Stimulated activated CD8-positive, alpha-beta memory T cell treated with anti-CD3 and anti-CD28 coated beads, Interleukin-15, amount 100 ng/mL, for 4 hours (primary cell): ENCODE data around the gene CCDC175.

Source experiments
- DNase-seq, 2 donors: peaks; one replicate each; pipeline ENCODE4 v3.0.0-alpha.2; 2020; ENCODE audit warnings: low read depth in 2 of 2

Gene CCDC175

DNA sequence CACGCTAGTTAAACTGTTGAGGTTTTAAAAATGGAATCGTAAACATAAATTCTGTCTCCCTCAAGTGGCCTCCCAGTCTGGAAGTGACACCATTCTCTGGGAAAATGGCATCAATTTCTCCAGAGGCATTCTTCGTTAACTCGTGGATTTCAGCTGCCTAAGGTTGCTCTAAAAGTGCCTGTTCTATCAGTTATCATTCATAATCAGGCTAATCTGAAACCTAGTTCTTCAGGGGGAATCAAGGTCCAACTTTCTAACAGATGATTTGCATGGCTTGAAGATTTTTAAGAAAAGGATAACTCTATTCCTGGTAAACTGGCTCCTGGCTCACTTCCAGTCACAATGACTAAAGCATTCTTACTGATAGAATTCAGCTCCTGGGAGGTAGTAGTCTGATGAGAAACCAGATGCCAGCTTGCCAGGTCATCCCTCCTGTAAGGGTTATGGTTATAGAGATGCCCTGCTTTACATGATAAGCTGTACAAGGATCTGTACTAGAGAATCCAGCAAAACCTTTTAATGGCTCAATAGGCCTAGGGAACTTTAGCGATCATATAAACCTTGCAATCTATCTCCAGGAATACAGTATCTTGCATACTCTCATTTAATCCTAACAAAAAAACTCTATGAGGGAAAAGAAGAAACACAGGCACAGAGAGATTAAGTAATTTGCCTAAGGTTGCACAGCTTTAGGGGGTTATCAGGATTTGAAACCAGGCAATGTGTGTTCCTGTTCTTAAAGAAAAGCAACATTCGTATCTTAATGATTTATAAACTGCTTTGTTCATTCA, 93.9 kb downstream of the CCDC175 start:
- DNase-seq = no peak

DNA sequence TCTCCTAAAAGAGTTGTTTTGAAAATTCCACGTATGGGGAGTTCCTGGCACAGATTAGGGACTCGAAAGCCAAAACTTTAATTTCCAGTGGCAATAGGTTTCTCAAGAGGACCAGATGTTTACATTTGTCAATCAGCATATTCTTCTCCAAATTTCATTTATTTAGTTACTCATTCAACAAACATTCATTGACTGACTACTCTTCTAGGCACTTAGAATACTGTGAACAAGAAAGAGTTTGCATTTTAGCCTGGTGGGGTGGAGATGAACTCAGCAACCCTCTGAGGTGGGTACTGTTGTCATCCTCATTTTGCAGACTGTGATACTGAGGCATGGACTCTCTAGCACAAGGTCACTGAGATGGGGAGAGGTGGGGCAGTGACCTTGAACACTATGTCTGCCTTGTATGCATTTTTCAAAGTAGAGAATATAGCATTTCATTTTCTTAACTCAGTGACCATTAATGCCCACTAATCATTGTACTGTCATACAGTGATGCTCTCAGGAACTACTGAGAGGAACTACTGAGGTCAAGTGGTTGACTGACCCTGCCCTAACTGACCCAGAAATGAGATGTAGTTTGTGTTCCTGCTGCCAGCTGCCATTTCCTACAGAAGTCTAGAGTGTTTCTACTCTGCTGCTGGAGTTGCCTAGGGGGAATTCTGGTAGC, 94.6 kb downstream of the CCDC175 start:
- no peak for DNase-seq

DNA sequence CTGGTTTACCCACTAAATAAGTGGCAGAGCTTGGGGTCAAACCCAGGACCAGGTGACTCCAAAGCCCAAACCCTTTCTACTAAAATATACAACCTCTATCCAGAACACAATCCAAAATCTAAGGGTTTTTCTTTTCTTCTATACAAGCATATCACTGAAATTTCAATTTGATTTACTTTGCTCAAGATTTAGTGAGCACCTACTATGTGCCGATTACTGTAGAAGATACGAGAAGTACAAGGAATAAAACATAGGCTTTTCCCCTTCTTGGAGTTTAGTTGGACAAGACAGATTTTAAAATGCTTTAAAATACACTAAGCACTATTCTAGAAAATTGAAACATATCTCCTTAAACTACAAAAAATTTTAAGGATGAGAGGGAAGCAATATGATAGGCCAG, 95.2 kb downstream of the CCDC175 start:
- no peak for DNase-seq

DNA sequence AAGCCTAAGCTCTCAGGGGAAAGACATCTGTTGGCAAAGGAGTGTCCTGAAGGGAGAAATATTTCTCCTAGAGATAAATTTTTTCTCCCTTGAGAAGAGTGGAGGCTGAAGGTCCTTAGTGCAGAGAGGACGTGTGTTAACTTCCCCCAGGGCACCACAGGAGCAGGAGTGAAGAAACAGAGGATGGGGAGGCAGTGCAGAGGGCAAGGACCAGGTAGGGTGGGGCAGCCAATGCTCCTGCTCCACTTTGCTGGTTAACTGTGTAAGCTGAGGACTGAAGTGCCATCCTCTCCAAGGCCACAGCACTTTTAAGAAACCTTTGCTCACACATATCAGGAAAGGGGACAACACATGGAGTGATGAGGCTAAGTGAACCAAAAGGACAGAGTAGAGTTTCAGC, 96.4 kb downstream of the CCDC175 start:
- no peak for DNase-seq

DNA sequence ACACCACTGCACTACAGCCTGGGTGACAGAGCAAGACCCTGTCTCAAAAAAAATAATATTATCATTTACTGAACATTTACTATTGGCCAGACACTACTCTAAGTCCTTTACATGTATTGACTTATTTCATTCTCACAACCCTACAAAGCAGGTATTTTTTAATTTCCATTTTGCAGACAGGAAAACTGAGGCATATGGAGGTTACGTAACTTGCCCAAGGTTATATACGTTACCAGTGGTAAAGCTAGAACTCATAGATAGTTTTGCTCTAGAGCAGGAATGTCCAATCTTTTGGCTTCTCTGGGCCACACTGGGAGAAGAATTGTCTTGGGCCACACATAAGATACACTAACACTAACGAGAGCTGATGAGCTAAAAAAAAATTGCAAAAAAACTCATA, 98.1 kb downstream of the CCDC175 start:
- no peak for DNase-seq

DNA sequence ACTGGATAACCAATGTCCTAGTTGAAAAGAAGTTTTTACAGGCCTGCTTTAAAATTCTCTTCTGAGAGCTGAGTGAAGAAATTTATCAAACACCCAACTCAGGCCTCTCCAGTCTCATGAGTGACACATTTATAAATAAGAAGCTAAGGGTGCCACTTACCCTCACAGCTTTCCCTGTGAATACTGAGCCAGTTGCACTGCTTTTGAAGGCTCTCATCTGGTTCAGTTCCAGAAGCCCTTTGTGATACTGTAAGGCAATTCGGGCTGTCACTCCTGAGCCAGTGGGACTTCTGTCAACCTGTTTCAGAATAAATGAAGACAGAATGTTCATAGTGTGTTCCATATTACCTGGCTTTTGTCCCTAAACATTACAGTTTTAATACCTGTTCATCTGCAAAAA, 100.9 kb downstream of the CCDC175 start:
- no peak for DNase-seq

DNA sequence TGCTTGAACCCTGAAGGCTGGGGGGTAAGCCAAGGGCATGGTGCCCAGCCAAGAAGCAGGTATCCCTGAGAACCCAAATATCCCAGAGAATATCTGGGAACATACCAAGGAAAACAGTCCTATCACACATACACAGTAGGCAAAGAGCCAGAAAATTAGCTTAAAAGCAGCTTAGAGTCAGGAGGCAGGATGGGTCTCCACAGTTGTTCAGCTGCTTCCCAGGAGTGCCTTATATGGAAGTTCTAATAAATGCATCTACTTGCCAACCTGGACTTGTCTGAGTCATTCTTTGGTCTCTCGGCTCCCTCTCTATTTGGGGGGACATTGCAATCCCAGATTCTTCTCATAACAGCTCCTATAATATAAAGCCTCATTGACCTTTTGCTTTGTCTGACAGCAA, 102.4 kb downstream of the CCDC175 start:
- DNase-seq = no peak

DNA sequence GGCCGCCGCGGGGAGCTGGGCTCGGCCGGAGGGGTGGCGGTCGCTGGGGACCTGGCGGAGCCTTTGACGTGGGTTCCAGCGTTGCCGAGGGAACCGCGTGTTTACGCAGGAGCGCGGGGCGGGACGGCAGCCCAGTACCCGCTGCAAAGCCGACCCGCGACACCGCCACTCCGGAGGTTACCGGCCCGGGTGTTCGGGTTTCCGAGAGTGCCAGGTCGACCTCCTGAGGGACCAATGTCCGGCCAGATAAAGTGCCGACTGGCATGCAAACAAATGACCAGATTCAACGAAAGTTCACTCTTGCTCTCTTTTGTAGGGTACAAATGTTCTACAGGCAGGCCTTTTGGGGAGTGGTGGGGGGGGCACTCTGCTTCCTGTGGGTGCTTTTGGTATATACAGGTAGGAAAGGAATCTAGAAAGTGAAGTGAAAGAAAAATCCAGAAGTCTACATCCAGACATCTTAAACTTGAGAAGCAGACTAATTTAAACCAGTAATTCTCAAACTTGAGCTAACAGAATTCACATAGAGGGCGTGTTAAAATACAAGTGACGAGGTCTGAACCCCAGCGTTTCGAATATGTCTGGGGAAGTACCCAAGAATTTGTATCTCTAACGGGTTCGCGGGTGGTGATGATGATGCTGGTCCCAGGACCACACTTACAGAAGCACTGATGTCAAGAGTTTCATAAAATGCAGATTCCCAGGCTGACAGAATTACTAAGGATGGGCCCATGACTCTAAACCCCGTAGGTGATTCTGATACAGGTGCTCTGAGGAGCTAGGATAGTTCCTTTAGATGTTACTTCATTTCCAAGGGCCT, 111.1 kb downstream of the CCDC175 start, which contains the start of gene GPR135:
Gene GPR135, minus strand, starts transcription at position 65 of the 820 bp plus-strand sequence. CDS start 154 bp downstream, outside the sequence.
- DNase-seq = no peak

DNA sequence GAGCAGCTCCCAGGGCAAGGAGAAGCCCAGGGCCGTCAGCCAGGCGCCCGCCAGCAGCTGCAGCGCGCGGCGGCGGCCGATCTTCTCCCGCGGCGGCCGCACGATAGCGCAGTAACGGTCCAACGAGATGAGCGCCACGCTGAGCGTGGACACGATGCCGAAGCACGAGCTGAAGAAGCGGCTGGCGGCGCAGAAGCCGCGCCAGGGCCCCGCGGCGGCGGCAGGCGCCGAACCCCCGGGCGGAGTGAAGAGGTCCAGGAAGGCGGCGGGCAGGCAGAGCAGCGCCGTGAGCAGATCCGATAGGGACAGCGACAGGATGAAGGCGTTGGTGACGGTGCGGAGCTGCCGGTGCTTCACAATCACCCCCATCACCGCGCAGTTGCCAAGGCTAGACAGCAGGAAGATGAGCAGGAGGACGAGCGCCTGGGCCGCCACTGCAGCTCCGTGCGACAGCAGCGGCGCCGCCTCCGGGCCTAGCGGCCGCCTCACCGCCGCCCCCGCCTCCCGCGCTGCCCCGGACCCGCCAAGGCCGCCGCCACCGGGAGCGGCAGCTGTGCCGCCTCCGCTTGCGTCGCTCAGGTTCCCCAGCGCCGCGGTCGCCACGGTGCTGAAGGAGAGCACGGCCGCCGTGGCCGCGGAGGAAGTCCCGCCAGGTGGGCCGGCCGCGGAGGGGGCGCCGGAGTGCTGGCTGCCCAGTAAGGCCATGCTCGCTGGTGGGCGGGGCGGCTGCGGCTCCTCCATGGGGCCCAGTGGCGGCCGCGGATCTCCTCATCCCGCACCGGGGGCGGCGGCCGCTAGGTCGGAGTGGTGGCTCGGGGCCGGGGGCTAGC, 111.9 kb downstream of the CCDC175 start:
- DNase-seq = peak in 1 of 2 donors; percentile 38

DNA sequence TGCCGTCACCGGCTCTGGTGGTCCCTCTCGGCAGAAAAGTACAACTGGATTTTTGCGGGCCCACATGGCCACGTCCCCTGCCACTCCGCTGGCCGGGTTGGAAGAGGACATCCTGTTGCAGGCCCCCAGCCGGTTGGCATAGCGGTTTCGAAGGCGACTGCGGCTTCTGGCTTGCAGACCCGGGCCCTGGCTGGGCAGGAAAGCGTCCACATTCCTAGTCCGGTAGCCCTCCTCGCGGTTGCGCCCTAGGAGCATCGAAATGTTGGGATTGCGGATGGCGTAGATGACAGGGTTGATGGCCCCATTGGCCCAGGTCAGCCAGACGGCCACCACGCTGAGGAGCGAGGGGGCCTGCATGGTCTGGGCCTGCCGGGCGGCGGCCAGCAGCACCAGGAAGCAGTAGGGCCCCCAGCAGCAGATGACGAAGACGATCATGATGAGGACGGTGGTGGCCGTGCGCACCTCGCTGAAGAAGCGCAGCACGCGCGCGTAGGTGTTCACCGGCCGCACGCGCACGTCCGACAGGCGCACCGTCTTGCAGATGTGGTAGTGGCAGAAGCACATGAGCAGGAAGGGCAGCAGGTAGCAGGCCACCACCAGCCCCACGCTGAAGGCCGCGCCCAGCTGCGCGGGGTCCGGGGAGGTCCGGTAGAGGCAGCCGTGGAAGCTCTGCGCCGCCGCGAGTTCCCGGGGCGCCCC, 112.7 kb downstream of the CCDC175 start:
- DNase-seq = no peak

DNA sequence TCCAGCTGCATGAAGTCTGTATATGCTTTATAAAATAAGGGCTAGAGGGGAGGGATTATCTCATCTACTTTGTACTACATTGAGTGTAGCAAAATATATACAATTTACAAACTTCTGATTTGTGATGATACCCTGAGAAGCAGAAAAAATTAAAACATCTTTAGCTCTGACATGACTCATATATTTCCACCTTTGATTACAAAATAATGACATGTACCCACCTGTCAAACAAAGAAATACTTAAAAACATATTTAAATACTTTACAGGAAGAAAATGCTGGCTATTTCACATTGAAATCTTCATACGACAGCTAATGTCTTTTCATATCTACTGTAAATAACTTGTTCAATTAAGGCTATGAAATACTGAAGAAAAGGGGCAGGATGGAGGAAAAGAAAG, 114.7 kb downstream of the CCDC175 start:
- DNase-seq = no peak

DNA sequence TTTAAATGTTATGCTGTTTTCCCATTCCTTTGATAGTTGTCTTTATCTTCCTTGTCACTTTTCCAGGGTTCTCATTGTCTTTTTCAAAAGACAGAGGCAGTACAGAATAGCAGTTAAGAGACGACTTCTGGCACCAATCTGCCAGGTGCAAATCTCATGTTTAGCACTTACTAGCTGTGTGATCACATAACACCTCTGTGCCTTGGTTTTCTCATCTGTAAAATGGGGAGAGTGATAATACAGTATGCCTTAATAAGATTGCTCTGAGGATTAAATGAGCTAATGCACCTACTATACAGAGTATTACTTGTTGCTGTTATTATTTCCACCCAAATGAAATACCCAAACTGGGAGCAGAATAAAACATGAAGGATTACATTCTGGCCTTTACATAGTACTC, 116.2 kb downstream of the CCDC175 start:
- DNase-seq = no peak

DNA sequence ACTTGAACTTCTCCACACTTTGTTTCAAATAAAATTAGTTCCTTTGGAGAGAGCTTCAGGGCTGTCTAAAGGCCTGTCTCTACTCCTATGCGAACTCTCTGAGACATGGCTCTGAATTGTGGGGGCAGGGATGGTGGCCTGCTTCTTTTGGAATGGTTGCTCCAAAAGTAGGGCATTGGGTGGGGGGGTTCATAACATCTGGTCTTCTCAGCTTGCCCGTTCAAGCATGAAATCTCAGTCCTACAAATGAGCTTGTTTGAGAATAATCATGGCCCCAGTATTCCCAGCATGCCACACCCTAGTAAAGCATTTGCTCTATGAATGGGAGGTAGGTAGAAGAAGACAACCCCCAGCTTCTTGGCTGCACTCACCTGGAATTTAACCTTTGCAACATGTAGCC, 118.1 kb downstream of the CCDC175 start:
- DNase-seq = no peak

DNA sequence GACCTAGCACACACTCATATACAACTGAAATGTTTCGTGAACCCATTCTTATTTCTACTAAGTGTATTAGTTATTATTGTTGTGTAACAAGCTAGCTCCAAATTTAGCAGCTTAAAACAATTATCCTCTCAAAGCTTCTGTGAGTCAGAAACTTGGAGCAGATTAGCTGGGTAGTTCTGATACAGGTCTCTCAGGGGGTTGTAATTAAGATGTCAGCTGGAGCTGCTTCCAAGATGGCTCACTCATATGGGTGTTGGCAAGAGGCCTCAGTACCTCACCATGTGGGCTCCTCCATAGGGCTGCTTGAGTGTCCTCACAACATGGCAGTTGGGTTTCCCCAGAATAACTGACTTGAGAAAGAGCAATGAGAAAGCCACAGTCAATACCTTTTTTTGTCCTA, 121.2 kb downstream of the CCDC175 start:
- DNase-seq = no peak
